Cerebellar nuclear complex (tissue), 1 donor: Measurements from ENCODE around the gene TOR1A.
"Not testable (repeated sequence)": the region's sequence is repeated elsewhere in the genome, so short reads cannot be mapped to it uniquely, and the experiment has no call there.

Source experiments
- DNase-seq, 2 experiments: peaks; one replicate each; lab custom pipeline; 2025; lab: John Stamatoyannopoulos, UW

TOR1A gene

DNA sequence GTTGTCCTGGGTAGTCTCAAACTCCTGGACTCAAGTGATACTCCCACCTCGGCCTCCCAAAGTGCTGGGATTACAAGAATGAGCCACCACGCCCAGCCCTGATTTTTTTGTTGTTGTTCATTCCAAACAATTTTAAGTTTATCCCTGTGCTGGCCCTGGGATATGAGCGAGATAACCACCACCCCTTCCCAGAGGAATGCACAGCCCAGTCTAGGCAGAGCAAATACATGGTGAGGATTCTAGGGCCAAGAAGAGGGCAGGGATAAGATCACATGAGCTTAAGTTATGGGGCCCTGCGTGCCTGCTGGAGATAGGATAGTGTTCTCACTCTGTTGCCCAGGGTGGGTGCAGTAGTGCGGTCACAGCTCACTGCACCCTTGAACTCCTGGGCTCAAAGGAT, 42.0 kb downstream of the TOR1A start:
- DNase-seq: no peak

- DNase-seq: no peak
Measured at GRCh38 chr9:129781131-129781530, 42.8 kb downstream of the TOR1A start.

- DNase-seq: no peak
Measured at GRCh38 chr9:129779560-129780190, 44.3 kb downstream of the TOR1A start.

GRCh38 chr9:129778469-129778868, 45.5 kb downstream of the TOR1A start:
- no peak for DNase-seq

- DNase-seq: no peak
Measured at GRCh38 chr9:129777769-129778130, 46.2 kb downstream of the TOR1A start.

DNA sequence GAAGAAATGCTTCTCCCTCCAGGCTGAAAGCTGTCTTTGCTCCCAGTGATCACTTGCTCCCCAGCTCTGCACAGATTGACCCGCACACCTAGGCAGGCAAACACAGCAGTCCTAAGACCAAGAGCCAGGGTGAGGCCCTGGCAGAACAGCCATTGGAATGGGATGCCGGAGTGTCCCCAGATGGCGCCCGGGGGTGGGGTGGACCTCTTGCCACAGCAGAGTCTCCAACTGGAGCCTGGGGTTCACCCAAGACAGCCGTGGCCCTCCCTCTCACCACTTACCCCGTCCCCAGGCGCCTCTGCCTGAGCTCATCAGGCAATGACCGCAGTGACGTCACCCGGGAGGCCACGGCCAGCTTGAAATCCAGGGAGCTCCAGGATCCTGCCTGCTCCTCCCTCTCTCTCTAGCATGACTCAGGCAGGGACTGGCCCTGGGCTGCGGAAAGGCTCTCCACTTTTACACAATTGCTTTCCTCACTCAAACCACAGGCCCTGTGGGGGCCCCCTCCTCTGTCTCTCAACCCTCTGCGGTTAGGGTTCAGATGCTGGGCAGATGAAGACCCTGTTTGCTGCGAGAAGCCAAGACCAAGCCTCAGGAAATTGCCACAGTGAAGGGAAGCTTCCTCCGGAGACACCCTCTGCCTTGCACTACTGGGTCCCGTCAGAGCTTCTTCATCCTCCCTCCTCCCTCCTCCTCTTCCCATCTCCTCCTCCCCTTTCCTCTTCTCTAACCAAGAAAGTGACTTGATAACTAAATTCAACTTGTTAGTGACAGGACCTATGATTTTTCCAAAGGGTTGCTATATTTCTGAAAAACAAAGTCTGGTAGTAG, 46.8 kb downstream of the TOR1A start:
- no peak for DNase-seq

- DNase-seq: no peak
Measured at GRCh38 chr9:129776566-129776937, 47.4 kb downstream of the TOR1A start.

DNA sequence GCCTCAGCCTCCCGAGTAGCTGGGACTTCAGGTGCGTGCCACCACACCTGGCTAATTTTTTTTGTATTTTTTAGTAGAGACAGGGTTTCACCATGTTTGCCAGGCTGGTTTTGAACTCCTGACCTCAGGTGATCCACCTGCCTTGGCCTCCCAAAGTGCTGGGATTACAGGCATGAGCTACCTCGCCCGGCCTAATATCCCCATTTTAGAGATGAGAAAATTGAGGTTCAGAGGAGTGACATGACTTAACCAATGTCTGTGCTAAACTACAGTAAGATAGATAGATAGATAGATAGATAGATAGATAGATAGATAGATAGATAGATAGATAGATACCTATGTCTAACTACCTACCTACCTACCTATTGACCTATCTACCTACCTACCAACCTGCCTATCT, 47.8 kb downstream of the TOR1A start:
- DNase-seq: not testable (repeated sequence)

GRCh38 chr9:129775448-129775798, 48.5 kb downstream of the TOR1A start:
- DNase-seq: no peak

DNA sequence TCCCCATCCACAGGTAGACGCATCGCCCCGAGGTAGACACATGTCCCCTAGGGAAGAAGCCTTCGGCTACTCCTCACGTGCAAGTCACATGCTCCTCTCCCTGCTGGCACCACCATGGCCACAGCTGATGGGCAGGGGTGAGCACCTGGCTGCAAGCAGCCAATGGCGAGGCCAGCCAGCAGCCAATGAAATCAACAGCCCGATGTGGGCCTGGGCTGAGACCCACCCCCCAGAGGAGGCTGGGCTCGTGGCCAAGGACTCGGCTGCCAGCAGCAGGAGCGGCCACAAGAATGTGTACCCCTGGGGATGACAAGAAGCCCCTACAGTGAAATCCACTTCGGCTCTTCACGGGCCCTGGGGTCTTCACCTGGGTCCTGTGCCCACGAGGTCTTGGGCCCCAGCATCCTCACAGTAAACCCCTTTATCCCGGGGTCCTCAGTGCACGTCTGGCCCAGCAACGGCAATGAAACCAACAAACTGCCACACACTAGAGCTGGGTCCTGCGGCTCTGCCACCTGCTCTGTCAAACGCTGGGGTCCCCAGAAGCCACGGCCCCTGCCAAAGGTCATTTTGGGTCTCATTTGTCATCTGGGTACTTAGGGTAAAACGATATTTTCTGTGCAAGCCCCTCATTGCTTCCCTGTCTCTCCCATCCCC, 49.0 kb downstream of the TOR1A start:
- no peak for DNase-seq

- no peak for DNase-seq
Measured at GRCh38 chr9:129773262-129774048, 50.5 kb downstream of the TOR1A start.

- DNase-seq: no peak
Measured at GRCh38 chr9:129770741-129771140, 53.2 kb downstream of the TOR1A start.

DNA sequence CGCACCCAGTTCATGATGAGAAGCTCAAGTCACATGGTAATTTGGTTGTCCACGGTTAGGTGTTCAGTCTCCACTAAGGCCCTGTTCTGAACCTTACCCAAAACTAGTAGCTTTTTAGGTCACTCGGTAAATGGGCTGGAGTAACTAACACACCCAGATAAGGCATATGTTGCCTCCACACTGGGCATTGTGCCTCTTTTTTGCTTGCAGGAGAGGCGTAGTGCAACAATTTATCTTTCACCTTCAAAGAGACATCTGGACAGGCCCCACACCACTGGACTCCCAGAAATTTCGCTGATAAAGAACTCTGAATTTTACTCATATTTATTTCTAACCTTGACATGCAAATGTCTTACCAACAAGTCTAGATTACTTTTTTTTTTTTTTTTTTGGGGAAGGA, 54.3 kb downstream of the TOR1A start:
- no peak for DNase-seq

- DNase-seq: no peak
Measured at GRCh38 chr9:129768486-129768885, 55.5 kb downstream of the TOR1A start.

GRCh38 chr9:129765764-129766317, 58.1 kb downstream of the TOR1A start:
- no peak for DNase-seq

GRCh38 chr9:129762985-129763926, 60.7 kb downstream of the TOR1A start:
- no peak for DNase-seq
